H1 (cell line): ENCODE measurements around the gene MFAP1. TPM values are rescaled to one million over a fixed set of nuclear protein-coding genes. Genes with fewer than 3 reads are reported as not detected.

Experiments
- CTCF ChIA-PET: fragments of 300-600 bp; sonication (Branson Sonifier 250); formaldehyde crosslinking; loops from one replicate; lab custom pipeline; 2021; ENCODE audit not compliant: partially characterized antibody; lab: Charles Lee
- POLR2A ChIA-PET: fragments of 300-600 bp; sonication (Branson Sonifier 250); formaldehyde crosslinking; loops from one replicate; lab custom pipeline; 2021; ENCODE audit warnings: inconsistent platforms; ENCODE audit not compliant: partially characterized antibody; lab: Charles Lee
- DNase-seq, 2 experiments: peaks; one replicate each; pipeline versions ENCODE4 v3.0.0 to v3.0.0-alpha.2; 2010 to 2022; ENCODE audit warnings: low spot score in 2 of 2, low read depth in 1 of 2, mixed read lengths in 1 of 2
- FAIRE-seq: peaks from 2 replicates; lab custom pipeline; 2011; peaks lifted over from hg19 to GRCh38; lab: Jason Lieb, UNC
- H2AFZ ChIP-seq: 2 replicates; pipeline ENCODE4 v1.8.1; 2012; ENCODE audit warnings: low read length, inconsistent platforms
- H2AK5ac ChIP-seq: 2 replicates; pipeline ENCODE4 v1.6.1; 2013; ENCODE audit warnings: low read depth, low read length
- H2BK120ac ChIP-seq: replicated peaks from 2 replicates; pipeline ENCODE3; 2013; ENCODE audit warnings: low read depth, low read length, inconsistent platforms
- H2BK12ac ChIP-seq: 2 replicates; pipeline ENCODE4 v1.6.1; 2013; ENCODE audit warnings: low read depth, low read length
- H2BK15ac ChIP-seq: 2 replicates; pipeline ENCODE4 v1.6.1; 2013; ENCODE audit warnings: low read length
- H2BK20ac ChIP-seq: 2 replicates; pipeline ENCODE4 v1.6.1; 2013; ENCODE audit warnings: low read length
- H2BK5ac ChIP-seq: 2 replicates; pipeline ENCODE4 v1.6.1; 2013; ENCODE audit warnings: low read depth, low read length
- H3K14ac ChIP-seq: 2 replicates; pipeline ENCODE4 v1.6.1; 2013; ENCODE audit warnings: inconsistent platforms; ENCODE audit not compliant: insufficient read length
- H3K18ac ChIP-seq: 2 replicates; pipeline ENCODE4 v1.6.1; 2013; ENCODE audit warnings: low read length; ENCODE audit errors: extremely low read depth
- H3K23ac ChIP-seq: 2 replicates; pipeline ENCODE4 v1.6.1; 2013; ENCODE audit warnings: inconsistent platforms; ENCODE audit not compliant: insufficient read length
- H3K23me2 ChIP-seq: 2 replicates; pipeline ENCODE4 v1.6.1; 2013; ENCODE audit warnings: low read depth, low read length
- H3K27ac ChIP-seq: 2 replicates; pipeline ENCODE4 v1.6.1; 2011; ENCODE audit warnings: low read depth, low read length, inconsistent platforms
- H3K27me3 ChIP-seq, 4 experiments: replicated peaks in 1 of 4; 1 replicate in 1 of 4; 2 replicates in 3 of 4; pipeline versions ENCODE4 v1.6.1 to v1.8.1; 2011 to 2013; ENCODE audit warnings: low read length in 3 of 4, mild to moderate bottlenecking in 3 of 4, inconsistent platforms in 2 of 4, mixed read lengths in 2 of 4, moderate library complexity in 1 of 4; ENCODE audit not compliant: control insufficient read depth in 3 of 4, insufficient read depth in 3 of 4; ENCODE audit errors: extremely low read depth in 1 of 4
- H3K36me3 ChIP-seq, 4 experiments: 2 replicates each; pipeline versions ENCODE4 v1.6.1 to v1.8.1; 2011 to 2013; ENCODE audit warnings: mild to moderate bottlenecking in 4 of 4, low read length in 3 of 4, moderate library complexity in 2 of 4, control low read depth in 1 of 4, inconsistent platforms in 1 of 4; ENCODE audit not compliant: insufficient read depth in 4 of 4, control insufficient read depth in 2 of 4
- H3K4ac ChIP-seq: replicated peaks from 2 replicates; pipeline ENCODE3; 2013; ENCODE audit warnings: low read length, low read depth, mixed read lengths, inconsistent platforms; ENCODE audit not compliant: insufficient read length
- H3K4me1 ChIP-seq, 4 experiments: replicated peaks in 1 of 4; 1 replicate in 1 of 4; 2 replicates in 3 of 4; pipeline versions ENCODE4 v1.6.1 to v1.8.1; 2011 to 2013; ENCODE audit warnings: low read length in 3 of 4, inconsistent platforms in 2 of 4, mixed read lengths in 1 of 4; ENCODE audit not compliant: insufficient read depth in 4 of 4, control insufficient read depth in 3 of 4
- H3K4me2 ChIP-seq, 2 experiments: 2 replicates each; pipeline versions ENCODE4 v1.6.1 to v1.8.1; 2011 to 2013; ENCODE audit warnings: low read depth in 2 of 2, low read length in 2 of 2, control low read depth in 1 of 2, inconsistent platforms in 1 of 2, mild to moderate bottlenecking in 1 of 2; ENCODE audit not compliant: insufficient read depth in 1 of 2
- H3K4me3 ChIP-seq, 4 experiments: fragments of 200-600, 300-600 bp in 1 of 4; sonication (generic), shearing (Covaris generic), sonication (Bioruptor Twin) in 1 of 4; 2 replicates each; pipeline versions ENCODE4 v1.5.1 to v1.8.1; 2011 to 2016; ENCODE audit warnings: low read length in 4 of 4, low read depth in 3 of 4, control low read depth in 2 of 4, inconsistent platforms in 2 of 4, mild to moderate bottlenecking in 2 of 4, mixed read lengths in 1 of 4, moderate library complexity in 1 of 4; ENCODE audit not compliant: insufficient read depth in 2 of 4; ENCODE audit errors: extremely low read depth in 1 of 4
- H3K56ac ChIP-seq: replicated peaks from 2 replicates; pipeline ENCODE3; 2013; ENCODE audit warnings: low read depth, mild to moderate bottlenecking, mixed read lengths, low read length, inconsistent platforms; ENCODE audit not compliant: insufficient read length
- H3K79me1 ChIP-seq: 2 replicates; pipeline ENCODE4 v1.6.1; 2013; ENCODE audit warnings: low read depth, low read length, control low read depth
- H3K79me2 ChIP-seq, 2 experiments: 2 replicates each; pipeline versions ENCODE4 v1.6.1 to v1.8.1; 2012 to 2013; ENCODE audit warnings: low read length in 2 of 2, mild to moderate bottlenecking in 2 of 2, inconsistent platforms in 1 of 2; ENCODE audit not compliant: insufficient read depth in 2 of 2, control insufficient read depth in 1 of 2
- H3K9ac ChIP-seq, 4 experiments: replicated peaks in 1 of 4; 1 replicate in 1 of 4; 2 replicates in 3 of 4; pipeline versions ENCODE4 v1.6.1 to v1.8.1; 2011 to 2013; ENCODE audit warnings: low read depth in 3 of 4, low read length in 3 of 4, control low read depth in 2 of 4, mild to moderate bottlenecking in 2 of 4, moderate library complexity in 2 of 4, inconsistent platforms in 1 of 4; ENCODE audit errors: extremely low read depth in 1 of 4
- H3K9me3 ChIP-seq, 2 experiments: 2 replicates each; pipeline versions ENCODE4 v1.6.1 to v1.8.1; 2012 to 2013; ENCODE audit warnings: mild to moderate bottlenecking in 2 of 2, moderate library complexity in 2 of 2, control low read depth in 1 of 2, inconsistent platforms in 1 of 2, low read depth in 1 of 2, low read length in 1 of 2, mixed read lengths in 1 of 2; ENCODE audit not compliant: insufficient read depth in 2 of 2
- H4K20me1 ChIP-seq, 2 experiments: replicated peaks in 1 of 2; 2 replicates each; pipeline versions ENCODE3 to v1.8.1; 2011 to 2013; ENCODE audit warnings: inconsistent platforms in 2 of 2, low read length in 2 of 2, mild to moderate bottlenecking in 1 of 2; ENCODE audit not compliant: insufficient read depth in 2 of 2, control insufficient read depth in 1 of 2
- H4K5ac ChIP-seq: 2 replicates; pipeline ENCODE4 v1.6.1; 2013; ENCODE audit warnings: low read length, low read depth, mixed read lengths, inconsistent platforms; ENCODE audit not compliant: insufficient read length
- H4K8ac ChIP-seq: 2 replicates; pipeline ENCODE4 v1.8.0; 2013; ENCODE audit warnings: mild to moderate bottlenecking, moderate library complexity, low read length, inconsistent platforms; ENCODE audit not compliant: insufficient read depth; ENCODE audit errors: extremely low read depth
- H4K91ac ChIP-seq: replicated peaks from 2 replicates; pipeline ENCODE3; 2013; ENCODE audit warnings: low read length, mixed read lengths, inconsistent platforms; ENCODE audit not compliant: insufficient read length
- BACH1 ChIP-seq: IDR thresholded peaks from 2 replicates; pipeline ENCODE4 v1.6.1; 2012; ENCODE audit warnings: low read length, improper control_type of control experiment
- CEBPB ChIP-seq: IDR thresholded peaks from 2 replicates; pipeline ENCODE4 v1.6.1; 2012; ENCODE audit warnings: low read depth, low read length
- EP300 ChIP-seq, 2 experiments: IDR thresholded peaks; 1 replicate in 1 of 2; 2 replicates in 1 of 2; pipeline ENCODE4 v1.6.1; 2011 to 2012; ENCODE audit warnings: low read depth in 2 of 2, low read length in 2 of 2, mild to moderate bottlenecking in 2 of 2, borderline replicate concordance in 1 of 2, inconsistent platforms in 1 of 2, moderate library complexity in 1 of 2
- FOSL1 ChIP-seq: IDR thresholded peaks from 2 replicates; pipeline ENCODE4 v1.6.1; 2011; ENCODE audit warnings: mild to moderate bottlenecking, low read depth, low read length, moderate library complexity; ENCODE audit not compliant: insufficient read depth
- JUND ChIP-seq: IDR thresholded peaks from 2 replicates; pipeline ENCODE4 v1.6.1; 2011; ENCODE audit warnings: mild to moderate bottlenecking, improper control_type of control experiment, low read length
- KDM5A ChIP-seq: fragments of 200-600 bp; IDR thresholded peaks from 2 replicates; pipeline ENCODE4 v1.7.1; 2012; ENCODE audit warnings: mild to moderate bottlenecking, low read length, inconsistent platforms, mixed read lengths
- PHF8 ChIP-seq: fragments of 200-600 bp; sonication (generic); conservative IDR thresholded peaks from 2 replicates; pipeline ENCODE4 v1.7.1; 2012; ENCODE audit warnings: low read depth, mild to moderate bottlenecking, inconsistent platforms, low read length, moderate library complexity
- POLR2A ChIP-seq, 2 experiments: IDR thresholded peaks; 1 replicate in 1 of 2; 2 replicates in 1 of 2; pipeline ENCODE4 v1.6.1; 2011; ENCODE audit warnings: low read depth in 2 of 2, low read length in 2 of 2, mild to moderate bottlenecking in 2 of 2; ENCODE audit errors: control extremely low read depth in 1 of 2
- SAP30 ChIP-seq: fragments of 300-600 bp; sonication (generic); IDR thresholded peaks from 2 replicates; pipeline ENCODE4 v1.7.1; 2012; ENCODE audit warnings: low read length, moderate library complexity, mild to moderate bottlenecking, inconsistent platforms; ENCODE audit not compliant: insufficient read depth, insufficient replicate concordance
- TAF7 ChIP-seq: optimal IDR thresholded peaks from 2 replicates; pipeline ENCODE3; 2011; ENCODE audit warnings: low read depth, mild to moderate bottlenecking, inconsistent platforms, low read length, moderate library complexity, borderline replicate concordance
- WGBS, 2 experiments: shearing (Covaris generic) in 1 of 2; methylation state at CpG; one replicate each; pipeline versions ENCODE4 v1.1.6 to v1.1.7; 2013 to 2015; ENCODE audit warnings: low lambda C conversion rate in 2 of 2, mixed read lengths in 2 of 2, inconsistent platforms in 1 of 2, low coverage in 1 of 2, missing lambda C conversion rate in 1 of 2; ENCODE audit not compliant: insufficient replicate concordance in 2 of 2, insufficient coverage in 1 of 2, insufficient read length in 1 of 2; ENCODE audit errors: extremely low coverage in 1 of 2, missing lambda C conversion rate in 1 of 2; 5-methylcytosine and 5-hydroxymethylcytosine counted together
- polyA plus RNA-seq, 7 experiments: library from polyadenylated mRNA; depleted of rRNA in 3 of 7; stranded (reverse) in 5 of 7; unstranded in 2 of 7; fragments of >200 nt in 5 of 7; fragments of 200-250 nt in 2 of 7; gene quantifications; 1 replicate in 5 of 7; 2 replicates in 1 of 7; 4 replicates in 1 of 7; pipeline versions ENCODE4 v1.2.1 to v1.2.3, GENCODE V29; 2011 to 2013; ENCODE audit warnings: missing spikeins in 2 of 7, mixed read lengths in 2 of 7
- total RNA-seq: library from RNA; stranded (reverse); fragmentation: NEBNext Ultra II Directional; extraction: Animal tissue kit (Norgen Biotek cat#: 25700); gene quantifications from 2 replicates; pipeline ENCODE4 v1.2.1, GENCODE V29; 2021

Gene MFAP1
- total and polyA plus RNA-seq, 2 of the 8 experiments (the other 6 are each of a cell fraction or from before 2014, with no cell fraction given) = 23.6 to 36.7 TPM

DNA sequence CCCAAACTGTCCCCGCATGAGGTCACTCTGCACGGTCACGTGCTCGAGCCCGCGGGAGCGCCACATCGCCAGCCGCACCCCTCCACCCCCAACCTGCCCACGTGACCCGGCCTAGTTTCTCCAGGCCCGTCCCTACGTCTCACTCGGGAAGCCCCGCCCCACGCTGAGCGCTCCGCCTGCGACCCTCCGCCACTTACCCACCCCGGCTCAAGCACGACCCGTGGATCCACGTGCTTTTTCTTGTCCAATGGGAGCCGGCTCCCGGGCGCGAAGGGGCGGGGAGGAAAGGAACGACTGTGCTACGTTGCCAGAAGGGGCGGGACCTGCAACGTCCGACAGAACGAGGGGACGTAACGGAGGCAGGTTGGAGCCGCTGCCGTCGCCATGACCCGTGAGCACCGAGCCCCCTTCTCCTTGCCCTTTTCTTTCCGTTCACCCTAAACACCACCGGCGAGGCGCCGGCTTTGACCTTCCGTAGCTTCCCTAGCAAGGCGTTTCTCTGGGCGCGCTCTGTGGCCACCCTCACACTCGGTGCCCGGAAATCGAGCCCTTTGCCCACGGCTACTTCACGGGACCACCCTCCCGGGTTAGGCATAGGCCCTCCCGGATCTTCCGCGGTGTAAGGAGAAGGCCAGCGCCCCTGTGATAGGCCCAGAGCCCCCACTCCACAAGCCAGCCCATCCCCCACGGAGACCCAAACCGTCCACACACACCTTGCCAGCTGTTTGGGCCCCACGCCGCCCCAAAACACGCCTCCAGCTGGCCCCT lies 32.3 kb downstream of the MFAP1 start, which contains the start of gene SERF2:
TSS of gene SERF2 (plus strand) at position 328 of the 768 bp plus-strand sequence. CDS start at position 385, 57 bp downstream.
- Histone ChIP-seq H2BK120ac (no peak within 1 kb of the TSS), H2AFZ (peak within 1 kb of the TSS; percentile 93), H3K23ac (no peak within 1 kb of the TSS), H4K20me1 (peaks cover 4 to 17% of the 10 kb centered on the region in 2 experiments), H3K36me3 (peaks cover 7 to 41% (median 21%) of the 10 kb centered on the region in 4 experiments), H4K8ac (peak within 1 kb of the TSS; percentile 88), H3K4me3 (peak within 1 kb of the TSS; percentile 86 to 97 (median 95)), H2BK12ac (0 out of 2 replicates have a peak within 1 kb of the TSS, but pooled peaks have one; percentile 28), H4K91ac (peak within 1 kb of the TSS; percentile 96), H3K4me1 (peaks cover 19 to 27% (median 22%) of the 10 kb centered on the region in 4 experiments; a peak in 6 of 7 replicates), H3K4me2 (peak within 1 kb of the TSS; percentile 92 to 98), H3K14ac (no peak within 1 kb of the TSS), H3K23me2 (peaks cover 4% of the 10 kb centered on the region), H3K27ac (peak within 1 kb of the TSS; percentile 95), H3K79me2 (peaks cover 0 to 26% of the 10 kb centered on the region in 2 experiments; a peak in 2 of 4 replicates), H2AK5ac (peak within 1 kb of the TSS; percentile 46; the same call in 1 of the 2 replicates), H2BK20ac (no peak within 1 kb of the TSS), H3K79me1 (peaks cover 19% of the 10 kb centered on the region), H3K4ac (peak within 1 kb of the TSS; percentile 82), H3K18ac (peak within 1 kb of the TSS; percentile 89), H3K56ac (peak within 1 kb of the TSS; percentile 91), H2BK15ac (no peak within 1 kb of the TSS), H2BK5ac (peak within 1 kb of the TSS; percentile 95), H3K27me3 (no peaks in the 10 kb centered on the region), H3K9ac (peak within 1 kb of the TSS; percentile 93 to 99 (median 96)), H4K5ac (peak within 1 kb of the TSS; percentile 91), H3K9me3 (no peaks in the 10 kb centered on the region)
- POLR2A ChIA-PET = interaction anchor here (0.9 to 4.9 kb wide), 6 partner anchors 8 to 46 kb away, joined by 3 to 39 read pairs (median 7); partner anchors contain the start of genes ELL3, HYPK, PDIA3 and SERINC4
- no peak for FAIRE-seq
- WGBS, 2 experiments = 0% methylated on average over 62 of the region's 66 CpGs; no CpG with 5 or more reads in 1 of the 2 experiments
- peak; percentile 99 to 100 for DNase-seq
- CTCF ChIA-PET = interaction anchor here (1.2 to 7.5 kb wide), 3 partner anchors 14 to 22 kb away, joined by 5 to 50 read pairs (median 5); partner anchors contain the start of gene ELL3
- TF ChIP-seq SAP30 (peak; percentile 42), TAF7 (peak; percentile 67), POLR2A (IDR thresholded peaks at IDR 0.05; ENCODE audit: control extremely low read depth in 1 of 2, low read depth in 2 of 2, low read length in 2 of 2) (peak; percentile 98 to 99), FOSL1 (no peak), KDM5A (no peak), JUND (peak; percentile 78; the same call in 1 of the 2 replicates), PHF8 (peak; percentile 95), CEBPB (no peak), EP300 (IDR thresholded peaks at IDR 0.05; ENCODE audit: borderline replicate concordance in 1 of 2, low read depth in 2 of 2, low read length in 2 of 2) (no peak), BACH1 (peak; percentile 71; the same call in 1 of the 2 replicates)
